H1 (cell line): Measurements from ENCODE around the gene EYA2.

Experiments used
- EZH2 ChIP-seq: fragments of 200-600 bp; sonication (generic); IDR thresholded peaks from 2 replicates; pipeline ENCODE4 v1.7.1; 2012; ENCODE audit warnings: low read depth, mild to moderate bottlenecking, moderate library complexity, low read length, inconsistent platforms; ENCODE audit not compliant: severe bottlenecking
- NRF1 ChIP-seq: IDR thresholded peaks from 2 replicates; pipeline ENCODE4 v1.6.1; 2011; ENCODE audit warnings: mild to moderate bottlenecking, low read depth, low read length, improper control_type of control experiment
- POLR2AphosphoS5 ChIP-seq: IDR thresholded peaks from 2 replicates; pipeline ENCODE4 v1.6.1; 2011; ENCODE audit warnings: low read depth, low read length
- SRF ChIP-seq: IDR thresholded peaks from 2 replicates; pipeline ENCODE4 v1.6.1; 2011; ENCODE audit warnings: mild to moderate bottlenecking, low read depth, low read length, moderate library complexity
- YY1 ChIP-seq: IDR thresholded peaks from 2 replicates; pipeline ENCODE4 v1.6.1; 2011; ENCODE audit warnings: low read depth, mild to moderate bottlenecking, low read length
- ZNF274 ChIP-seq: IDR thresholded peaks from 2 replicates; pipeline ENCODE4 v1.7.0; 2012; ENCODE audit warnings: low read length, borderline replicate concordance; ENCODE audit errors: extremely low read depth
- TF ChIP-seq, protein P1 (sequence below), 3 experiments: IDR thresholded peaks; 1 replicate in 2 of 3; 2 replicates in 1 of 3; pipeline versions ENCODE4 v1.5.1 to v1.6.1; 2011; ENCODE audit warnings: low read length in 3 of 3, mild to moderate bottlenecking in 3 of 3, inconsistent platforms in 2 of 3, low read depth in 1 of 3, moderate library complexity in 1 of 3; ENCODE audit not compliant: insufficient read depth in 1 of 3; ENCODE audit errors: control extremely low read depth in 1 of 3
- TF ChIP-seq, protein P2 (sequence below): IDR thresholded peaks from 2 replicates; pipeline ENCODE4 v1.6.1; 2012; ENCODE audit warnings: low read length, inconsistent platforms
- TF ChIP-seq, protein P3 (sequence below): IDR thresholded peaks from 2 replicates; pipeline ENCODE4 v1.6.1; 2011; ENCODE audit warnings: low read depth, mild to moderate bottlenecking, low read length; ENCODE audit not compliant: insufficient read depth

DNA sequence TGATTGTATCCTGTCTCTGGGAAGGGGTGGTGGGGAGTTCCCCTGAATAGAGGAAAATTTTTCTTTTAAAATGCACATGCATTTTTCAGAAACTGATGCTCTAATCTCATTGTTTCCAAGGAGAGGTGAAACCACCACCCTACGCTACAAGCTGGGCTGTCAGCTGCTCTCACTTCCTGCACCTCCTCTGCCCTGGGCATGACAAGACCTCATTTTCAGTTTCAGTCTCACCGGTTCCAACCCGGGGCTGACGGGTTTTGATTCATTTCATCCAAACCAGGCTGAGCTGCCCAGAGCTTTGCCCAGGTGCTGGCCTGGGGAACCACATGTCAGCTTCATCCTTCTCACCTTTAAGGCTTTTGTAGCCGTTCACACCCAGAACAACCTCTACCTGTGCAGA, 99.7 kb downstream of the EYA2 start:
- TF ChIP-seq YY1 = no peak
- TF ChIP-seq, protein P1, sequence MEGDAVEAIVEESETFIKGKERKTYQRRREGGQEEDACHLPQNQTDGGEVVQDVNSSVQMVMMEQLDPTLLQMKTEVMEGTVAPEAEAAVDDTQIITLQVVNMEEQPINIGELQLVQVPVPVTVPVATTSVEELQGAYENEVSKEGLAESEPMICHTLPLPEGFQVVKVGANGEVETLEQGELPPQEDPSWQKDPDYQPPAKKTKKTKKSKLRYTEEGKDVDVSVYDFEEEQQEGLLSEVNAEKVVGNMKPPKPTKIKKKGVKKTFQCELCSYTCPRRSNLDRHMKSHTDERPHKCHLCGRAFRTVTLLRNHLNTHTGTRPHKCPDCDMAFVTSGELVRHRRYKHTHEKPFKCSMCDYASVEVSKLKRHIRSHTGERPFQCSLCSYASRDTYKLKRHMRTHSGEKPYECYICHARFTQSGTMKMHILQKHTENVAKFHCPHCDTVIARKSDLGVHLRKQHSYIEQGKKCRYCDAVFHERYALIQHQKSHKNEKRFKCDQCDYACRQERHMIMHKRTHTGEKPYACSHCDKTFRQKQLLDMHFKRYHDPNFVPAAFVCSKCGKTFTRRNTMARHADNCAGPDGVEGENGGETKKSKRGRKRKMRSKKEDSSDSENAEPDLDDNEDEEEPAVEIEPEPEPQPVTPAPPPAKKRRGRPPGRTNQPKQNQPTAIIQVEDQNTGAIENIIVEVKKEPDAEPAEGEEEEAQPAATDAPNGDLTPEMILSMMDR (IDR thresholded peaks at IDR 0.05; ENCODE audit: control extremely low read depth in 1 of 3, insufficient read depth in 1 of 3, low read depth in 1 of 3, low read length in 3 of 3) = no peak
- no peak for TF ChIP-seq POLR2AphosphoS5
- TF ChIP-seq, protein P2, sequence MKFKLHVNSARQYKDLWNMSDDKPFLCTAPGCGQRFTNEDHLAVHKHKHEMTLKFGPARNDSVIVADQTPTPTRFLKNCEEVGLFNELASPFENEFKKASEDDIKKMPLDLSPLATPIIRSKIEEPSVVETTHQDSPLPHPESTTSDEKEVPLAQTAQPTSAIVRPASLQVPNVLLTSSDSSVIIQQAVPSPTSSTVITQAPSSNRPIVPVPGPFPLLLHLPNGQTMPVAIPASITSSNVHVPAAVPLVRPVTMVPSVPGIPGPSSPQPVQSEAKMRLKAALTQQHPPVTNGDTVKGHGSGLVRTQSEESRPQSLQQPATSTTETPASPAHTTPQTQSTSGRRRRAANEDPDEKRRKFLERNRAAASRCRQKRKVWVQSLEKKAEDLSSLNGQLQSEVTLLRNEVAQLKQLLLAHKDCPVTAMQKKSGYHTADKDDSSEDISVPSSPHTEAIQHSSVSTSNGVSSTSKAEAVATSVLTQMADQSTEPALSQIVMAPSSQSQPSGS = no peak
- no peak for TF ChIP-seq ZNF274
- TF ChIP-seq, protein P3, sequence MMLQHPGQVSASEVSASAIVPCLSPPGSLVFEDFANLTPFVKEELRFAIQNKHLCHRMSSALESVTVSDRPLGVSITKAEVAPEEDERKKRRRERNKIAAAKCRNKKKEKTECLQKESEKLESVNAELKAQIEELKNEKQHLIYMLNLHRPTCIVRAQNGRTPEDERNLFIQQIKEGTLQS = no peak
- TF ChIP-seq SRF = no peak
- TF ChIP-seq NRF1 = no peak
- TF ChIP-seq EZH2 = no peak
